IMR-90 (cell line): ENCODE measurements around the gene TRIO. TPM values are rescaled to one million over a fixed set of nuclear protein-coding genes. Genes with fewer than 3 reads are reported as not detected.

Source experiments
- ATAC-seq: fragments of 200-7000 bp; cut with Tn5 transposase; 2 replicates; pipeline ENCODE4 v1.9.1; 2020; ENCODE audit warnings: low read depth, mild to moderate bottlenecking, moderate library complexity
- BruUV-seq: library from RNA; stranded (reverse); fragments of 400-500 nt; replicated peaks from 2 replicates; lab custom pipeline; 2021; lab: Mats Ljungman, UMichigan
- CTCF ChIA-PET: fragments of 300-600 bp; formaldehyde crosslinking; extraction: SDS; loops from one replicate; lab custom pipeline; 2021; ENCODE audit warnings: antibody characterized with exemption; lab: Yijun Ruan, JAX
- POLR2A ChIA-PET: fragments of 300-600 bp; sonication (Branson Sonifier 250); formaldehyde crosslinking; loops from one replicate; lab custom pipeline; 2022; ENCODE audit warnings: antibody characterized with exemption; ENCODE audit not compliant: unreplicated experiment; lab: Charles Lee
- DNase-seq: peaks from one replicate; pipeline ENCODE4 v3.0.0; 2013
- H2AFZ ChIP-seq: replicated peaks from 2 replicates; pipeline ENCODE3; 2013; ENCODE audit warnings: low read length, mild to moderate bottlenecking; ENCODE audit not compliant: poor library complexity
- H2AK5ac ChIP-seq: 2 replicates; pipeline ENCODE4 v1.6.1; 2013; ENCODE audit warnings: low read depth, low read length, inconsistent platforms
- H2AK9ac ChIP-seq: replicated peaks from 2 replicates; pipeline ENCODE3; 2013; ENCODE audit warnings: mild to moderate bottlenecking, low read depth, low read length, moderate library complexity; ENCODE audit not compliant: poor library complexity
- H2BK120ac ChIP-seq: 2 replicates; pipeline ENCODE4 v1.6.1; 2013; ENCODE audit warnings: low read depth, low read length, inconsistent platforms
- H2BK15ac ChIP-seq: 3 replicates; pipeline ENCODE4 v1.6.1; 2013; ENCODE audit warnings: low read depth, low read length, inconsistent platforms
- H2BK20ac ChIP-seq: 2 replicates; pipeline ENCODE4 v1.6.1; 2013; ENCODE audit warnings: low read depth, mild to moderate bottlenecking, inconsistent platforms, low read length, moderate library complexity
- H2BK5ac ChIP-seq: 2 replicates; pipeline ENCODE4 v1.6.1; 2013; ENCODE audit warnings: mild to moderate bottlenecking, low read depth, low read length, inconsistent platforms; ENCODE audit not compliant: poor library complexity, severe bottlenecking
- H3K14ac ChIP-seq: replicated peaks from 2 replicates; pipeline ENCODE4 v1.6.1; 2013; ENCODE audit warnings: low read depth, low read length, inconsistent platforms
- H3K18ac ChIP-seq: 2 replicates; pipeline ENCODE4 v1.6.1; 2013; ENCODE audit warnings: low read depth, low read length, control low read depth
- H3K23ac ChIP-seq: 2 replicates; pipeline ENCODE4 v1.6.1; 2013; ENCODE audit warnings: low read depth, low read length, inconsistent platforms
- H3K27ac ChIP-seq: 2 replicates; pipeline ENCODE4 v1.5.1; 2013; ENCODE audit warnings: mild to moderate bottlenecking, control low read depth, low read length; ENCODE audit not compliant: insufficient read depth
- H3K27me3 ChIP-seq: 2 replicates; pipeline ENCODE4 v1.6.1; 2013; ENCODE audit warnings: low read length; ENCODE audit not compliant: control insufficient read depth, insufficient read depth
- H3K36me3 ChIP-seq: 2 replicates; pipeline ENCODE4 v1.6.1; 2013; ENCODE audit warnings: low read length, mixed read lengths; ENCODE audit not compliant: control insufficient read depth, insufficient read depth
- H3K4ac ChIP-seq: 2 replicates; pipeline ENCODE4 v1.6.1; 2013; ENCODE audit warnings: low read depth, low read length, inconsistent platforms
- H3K4me1 ChIP-seq: 2 replicates; pipeline ENCODE4 v1.6.1; 2013; ENCODE audit warnings: low read length, mixed read lengths; ENCODE audit not compliant: control insufficient read depth, insufficient read depth
- H3K4me2 ChIP-seq: 2 replicates; pipeline ENCODE4 v1.6.1; 2013; ENCODE audit warnings: low read depth, mild to moderate bottlenecking, control low read depth, low read length, moderate library complexity
- H3K4me3 ChIP-seq: 2 replicates; pipeline ENCODE4 v1.5.1; 2013; ENCODE audit warnings: low read depth, mild to moderate bottlenecking, control low read depth, low read length, moderate library complexity; ENCODE audit not compliant: insufficient read depth
- H3K56ac ChIP-seq: 2 replicates; pipeline ENCODE4 v1.6.1; 2013; ENCODE audit warnings: low read length, inconsistent platforms; ENCODE audit not compliant: insufficient read depth; ENCODE audit errors: extremely low read depth
- H3K79me1 ChIP-seq, 2 experiments: 2 replicates each; pipeline ENCODE4 v1.6.1; 2013; ENCODE audit warnings: low read length in 2 of 2, inconsistent platforms in 1 of 2, low read depth in 1 of 2
- H3K9ac ChIP-seq: 2 replicates; pipeline ENCODE4 v1.6.1; 2013; ENCODE audit warnings: low read depth, low read length, control low read depth
- H3K9me1 ChIP-seq: 2 replicates; pipeline ENCODE4 v1.6.1; 2013; ENCODE audit warnings: low read length, inconsistent platforms; ENCODE audit not compliant: insufficient read depth
- H3K9me3 ChIP-seq: 2 replicates; pipeline ENCODE4 v1.6.1; 2013; ENCODE audit warnings: low read length; ENCODE audit not compliant: control insufficient read depth, insufficient read depth
- H4K20me1 ChIP-seq: 2 replicates; pipeline ENCODE4 v1.6.1; 2013; ENCODE audit warnings: low read length, inconsistent platforms; ENCODE audit not compliant: insufficient read depth
- H4K5ac ChIP-seq: 2 replicates; pipeline ENCODE4 v1.6.1; 2013; ENCODE audit warnings: mild to moderate bottlenecking, low read depth, low read length, control low read depth
- H4K8ac ChIP-seq, 2 experiments: 2 replicates each; pipeline ENCODE4 v1.6.1; 2013; ENCODE audit warnings: low read depth in 2 of 2, low read length in 2 of 2, control low read depth in 1 of 2, inconsistent platforms in 1 of 2
- H4K91ac ChIP-seq: 2 replicates; pipeline ENCODE4 v1.6.1; 2013; ENCODE audit warnings: low read depth, low read length, inconsistent platforms; ENCODE audit not compliant: insufficient read depth
- BHLHE40 ChIP-seq: fragments of 150-350 bp; IDR thresholded peaks from 2 replicates; pipeline ENCODE4 v1.6.1; 2016; ENCODE audit warnings: mild to moderate bottlenecking, low read depth, low read length
- CEBPB ChIP-seq: IDR thresholded peaks from 2 replicates; pipeline ENCODE4 v1.6.1; 2012; ENCODE audit warnings: low read depth, low read length, improper control_type of control experiment
- CHD1 ChIP-seq: IDR thresholded peaks from 2 replicates; pipeline ENCODE4 v1.6.1; 2012; ENCODE audit warnings: low read depth, low read length, improper control_type of control experiment
- FOS ChIP-seq: fragments of 150-350 bp; IDR thresholded peaks from 2 replicates; pipeline ENCODE4 v1.6.1; 2016; ENCODE audit warnings: low read depth, low read length
- MAFK ChIP-seq: IDR thresholded peaks from 2 replicates; pipeline ENCODE4 v1.6.1; 2012; ENCODE audit warnings: low read depth, low read length, improper control_type of control experiment
- MAZ ChIP-seq: IDR thresholded peaks from 2 replicates; pipeline ENCODE4 v1.6.1; 2012; ENCODE audit warnings: low read depth, mild to moderate bottlenecking, low read length, improper control_type of control experiment, moderate library complexity, borderline replicate concordance
- MXI1 ChIP-seq: IDR thresholded peaks from 2 replicates; pipeline ENCODE4 v1.6.1; 2012; ENCODE audit warnings: low read depth, mild to moderate bottlenecking, low read length, moderate library complexity, borderline replicate concordance
- NFE2L2 ChIP-seq: fragments of 150-350 bp; IDR thresholded peaks from 2 replicates; pipeline ENCODE4 v1.6.1; 2016; ENCODE audit warnings: low read depth, mild to moderate bottlenecking, low read length
- POLR2A ChIP-seq: IDR thresholded peaks from 2 replicates; pipeline ENCODE4 v1.6.1; 2012; ENCODE audit warnings: mild to moderate bottlenecking, low read depth, low read length
- RAD21 ChIP-seq: IDR thresholded peaks from 2 replicates; pipeline ENCODE4 v1.6.1; 2012; ENCODE audit warnings: low read length, improper control_type of control experiment
- RCOR1 ChIP-seq: IDR thresholded peaks from 2 replicates; pipeline ENCODE4 v1.6.1; 2012; ENCODE audit warnings: mild to moderate bottlenecking, low read length, improper control_type of control experiment; ENCODE audit not compliant: insufficient replicate concordance
- RFX5 ChIP-seq: IDR thresholded peaks from 2 replicates; pipeline ENCODE4 v1.8.0; 2012; ENCODE audit warnings: low read depth, mild to moderate bottlenecking, low read length, moderate library complexity
- SMC3 ChIP-seq: fragments of 150-350 bp; IDR thresholded peaks from 2 replicates; pipeline ENCODE4 v1.6.1; 2016; ENCODE audit warnings: low read depth, mild to moderate bottlenecking, antibody characterized with exemption, low read length, moderate library complexity
- WGBS, 2 experiments: methylation state at CpG; one replicate each; pipeline versions ENCODE4 v1.1.5 to v1.1.7; 2013; ENCODE audit warnings: missing lambda C conversion rate in 2 of 2; ENCODE audit not compliant: insufficient read length in 1 of 2; ENCODE audit errors: extremely low coverage in 2 of 2; 5-methylcytosine and 5-hydroxymethylcytosine counted together
- dilution Hi-C: fragments of 300-500 bp; cut with HindIII; formaldehyde crosslinking; loops from one replicate; pipeline ENCODE4 v1.14.3; 2018; ENCODE audit warnings: low sequenced_read_pairs; ENCODE audit not compliant: unreplicated experiment
- in situ Hi-C: fragments of 300-500 bp; cut with MboI; formaldehyde crosslinking; loops from 3 replicates; pipeline ENCODE4 v1.14.3; 2019; ENCODE audit warnings: low sequenced_read_pairs, inconsistent platforms, mixed read lengths
- intact Hi-C: fragments of 100-400 bp; cut with micrococcal nuclease; formaldehyde crosslinking; loops from 2 replicates; pipeline ENCODE4 v1.10.0; 2022
- polyA plus RNA-seq, 3 experiments: library from polyadenylated mRNA; depleted of rRNA; stranded (reverse); fragments of >200 nt; gene quantifications; 2 replicates each; pipeline ENCODE4 v1.2.3, GENCODE V29; 2012; ENCODE audit warnings: low replicate concordance in 1 of 3
- total RNA-seq: library from RNA; depleted of rRNA; stranded (reverse); fragments of >200 nt; gene quantifications from 2 replicates; pipeline ENCODE4 v1.2.3, GENCODE V29; 2012
- TF ChIP-seq, protein P1 (sequence below): fragments of 150-350 bp; IDR thresholded peaks from 2 replicates; pipeline ENCODE4 v1.6.1; 2017; ENCODE audit warnings: mild to moderate bottlenecking, antibody characterized with exemption, low read length, low read depth
- TF ChIP-seq, protein P2 (sequence below): fragments of 150-350 bp; IDR thresholded peaks from 2 replicates; pipeline ENCODE4 v1.6.1; 2016; ENCODE audit warnings: low read depth, mild to moderate bottlenecking, low read length, moderate library complexity, borderline replicate concordance
- TF ChIP-seq, protein P3 (sequence below): conservative IDR thresholded peaks from 2 replicates; pipeline ENCODE4 v1.5.1; 2012; ENCODE audit warnings: mild to moderate bottlenecking, low read depth, low read length, improper control_type of control experiment

Gene TRIO
- total and polyA plus RNA-seq, 2 of the 4 experiments (the other 2 are of a cell fraction), result 206 to 522 TPM

DNA sequence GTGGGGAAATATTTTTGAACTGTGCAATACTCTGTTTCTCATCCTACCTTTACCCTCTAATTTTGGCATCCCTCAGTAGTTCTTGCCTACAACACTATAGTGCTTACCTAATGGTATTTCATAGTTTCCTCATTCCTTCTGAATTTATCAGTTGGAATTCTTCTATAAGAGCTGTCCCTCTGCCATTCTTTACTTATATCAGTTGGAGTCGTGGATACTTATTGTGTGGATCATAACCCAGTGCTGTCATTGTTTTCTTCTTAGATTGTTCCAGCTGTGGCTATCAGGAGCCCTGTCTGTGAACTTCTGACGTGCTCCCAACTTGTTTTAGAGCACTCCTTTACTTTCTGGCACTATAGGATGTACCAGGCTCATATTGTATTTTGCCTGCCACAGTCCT, 292.3 kb downstream of the TRIO start:
- Histone ChIP-seq H2AFZ (no peak overlapping the region), H4K91ac (no peak overlapping the region), H4K8ac (no peak overlapping the region), H3K36me3 (peaks cover 43% of the 10 kb centered on the region), H2AK5ac (no peak overlapping the region), H3K9me3 (no peaks in the 10 kb centered on the region), H3K4me2 (no peak overlapping the region), H3K4me3 (no peak overlapping the region), H3K4ac (0 out of 2 replicates have a peak overlapping the region, but pooled peaks have one; percentile 8), H3K14ac (no peak overlapping the region), H2BK5ac (peak overlapping the region; percentile 41), H3K18ac (no peak overlapping the region), H2AK9ac (no peak overlapping the region), H3K79me1 (peaks cover 38 to 81% of the 10 kb centered on the region in 2 experiments), H3K9me1 (peaks cover 35% of the 10 kb centered on the region), H2BK15ac (no peak overlapping the region), H3K56ac (no peak overlapping the region), H2BK20ac (no peak overlapping the region), H3K9ac (no peak overlapping the region), H2BK120ac (no peak overlapping the region), H4K5ac (no peak overlapping the region), H3K27ac (peak overlapping the region; percentile 12; the same call in 1 of the 2 replicates), H3K27me3 (no peaks in the 10 kb centered on the region), H3K23ac (peak overlapping the region; percentile 33; the same call in 1 of the 2 replicates), H3K4me1 (peaks cover 41% of the 10 kb centered on the region), H4K20me1 (peaks cover 91% of the 10 kb centered on the region)
- CTCF ChIA-PET, result no interaction called here
- intact Hi-C loops (no loop called here), in situ Hi-C loops (no loop called here), dilution Hi-C loops (no loop called here)
- DNase-seq (peak; percentile 61), ATAC-seq (peak; percentile 3; the same call in 1 of the 2 replicates)
- POLR2A ChIA-PET, result interaction anchor here (0.6 kb wide), 1 partner anchor 42 kb away, joined by 10 read pairs; no protein-coding TSS in a partner anchor
- 80% methylated on average over 1 of the region's 2 CpGs; no CpG with 5 or more reads in 1 of the 2 experiments for WGBS, 2 experiments
- TF ChIP-seq CEBPB, result no peak
- TF ChIP-seq MAZ, result no peak
- no peak for TF ChIP-seq RAD21
- TF ChIP-seq SMC3, result no peak
- no peak for TF ChIP-seq POLR2A
- TF ChIP-seq BHLHE40, result no peak
- no peak; the same call in 1 of the 2 replicates for TF ChIP-seq MAFK
- TF ChIP-seq, protein P1, sequence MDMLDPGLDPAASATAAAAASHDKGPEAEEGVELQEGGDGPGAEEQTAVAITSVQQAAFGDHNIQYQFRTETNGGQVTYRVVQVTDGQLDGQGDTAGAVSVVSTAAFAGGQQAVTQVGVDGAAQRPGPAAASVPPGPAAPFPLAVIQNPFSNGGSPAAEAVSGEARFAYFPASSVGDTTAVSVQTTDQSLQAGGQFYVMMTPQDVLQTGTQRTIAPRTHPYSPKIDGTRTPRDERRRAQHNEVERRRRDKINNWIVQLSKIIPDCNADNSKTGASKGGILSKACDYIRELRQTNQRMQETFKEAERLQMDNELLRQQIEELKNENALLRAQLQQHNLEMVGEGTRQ, result no peak
- TF ChIP-seq CHD1, result no peak
- TF ChIP-seq RCOR1, result no peak
- TF ChIP-seq RFX5, result no peak
- TF ChIP-seq NFE2L2, result no peak
- no peak for TF ChIP-seq MXI1
- TF ChIP-seq, protein P2, sequence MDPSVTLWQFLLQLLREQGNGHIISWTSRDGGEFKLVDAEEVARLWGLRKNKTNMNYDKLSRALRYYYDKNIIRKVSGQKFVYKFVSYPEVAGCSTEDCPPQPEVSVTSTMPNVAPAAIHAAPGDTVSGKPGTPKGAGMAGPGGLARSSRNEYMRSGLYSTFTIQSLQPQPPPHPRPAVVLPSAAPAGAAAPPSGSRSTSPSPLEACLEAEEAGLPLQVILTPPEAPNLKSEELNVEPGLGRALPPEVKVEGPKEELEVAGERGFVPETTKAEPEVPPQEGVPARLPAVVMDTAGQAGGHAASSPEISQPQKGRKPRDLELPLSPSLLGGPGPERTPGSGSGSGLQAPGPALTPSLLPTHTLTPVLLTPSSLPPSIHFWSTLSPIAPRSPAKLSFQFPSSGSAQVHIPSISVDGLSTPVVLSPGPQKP, result no peak
- TF ChIP-seq, protein P3, sequence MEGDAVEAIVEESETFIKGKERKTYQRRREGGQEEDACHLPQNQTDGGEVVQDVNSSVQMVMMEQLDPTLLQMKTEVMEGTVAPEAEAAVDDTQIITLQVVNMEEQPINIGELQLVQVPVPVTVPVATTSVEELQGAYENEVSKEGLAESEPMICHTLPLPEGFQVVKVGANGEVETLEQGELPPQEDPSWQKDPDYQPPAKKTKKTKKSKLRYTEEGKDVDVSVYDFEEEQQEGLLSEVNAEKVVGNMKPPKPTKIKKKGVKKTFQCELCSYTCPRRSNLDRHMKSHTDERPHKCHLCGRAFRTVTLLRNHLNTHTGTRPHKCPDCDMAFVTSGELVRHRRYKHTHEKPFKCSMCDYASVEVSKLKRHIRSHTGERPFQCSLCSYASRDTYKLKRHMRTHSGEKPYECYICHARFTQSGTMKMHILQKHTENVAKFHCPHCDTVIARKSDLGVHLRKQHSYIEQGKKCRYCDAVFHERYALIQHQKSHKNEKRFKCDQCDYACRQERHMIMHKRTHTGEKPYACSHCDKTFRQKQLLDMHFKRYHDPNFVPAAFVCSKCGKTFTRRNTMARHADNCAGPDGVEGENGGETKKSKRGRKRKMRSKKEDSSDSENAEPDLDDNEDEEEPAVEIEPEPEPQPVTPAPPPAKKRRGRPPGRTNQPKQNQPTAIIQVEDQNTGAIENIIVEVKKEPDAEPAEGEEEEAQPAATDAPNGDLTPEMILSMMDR, result no peak
- TF ChIP-seq FOS, result no peak
- no TSS peak for BruUV-seq
